GM19193 (cell line): ENCODE data around the gene CACNA1B.

Experiments
- POLR2A ChIP-seq: IDR thresholded peaks from 4 replicates; pipeline ENCODE4 v1.6.1; 2011; ENCODE audit not compliant: insufficient read depth, insufficient read length; ENCODE audit errors: extremely low read depth

Gene CACNA1B

GRCh38 chr9:138112090-138112748 lies 234.6 kb downstream of the CACNA1B start:
- TF ChIP-seq POLR2A, result no peak

- no peak for TF ChIP-seq POLR2A
Measured at GRCh38 chr9:138112791-138113600, 235.4 kb downstream of the CACNA1B start.

- no peak for TF ChIP-seq POLR2A
Measured at GRCh38 chr9:138114501-138115245, 237.1 kb downstream of the CACNA1B start.

DNA sequence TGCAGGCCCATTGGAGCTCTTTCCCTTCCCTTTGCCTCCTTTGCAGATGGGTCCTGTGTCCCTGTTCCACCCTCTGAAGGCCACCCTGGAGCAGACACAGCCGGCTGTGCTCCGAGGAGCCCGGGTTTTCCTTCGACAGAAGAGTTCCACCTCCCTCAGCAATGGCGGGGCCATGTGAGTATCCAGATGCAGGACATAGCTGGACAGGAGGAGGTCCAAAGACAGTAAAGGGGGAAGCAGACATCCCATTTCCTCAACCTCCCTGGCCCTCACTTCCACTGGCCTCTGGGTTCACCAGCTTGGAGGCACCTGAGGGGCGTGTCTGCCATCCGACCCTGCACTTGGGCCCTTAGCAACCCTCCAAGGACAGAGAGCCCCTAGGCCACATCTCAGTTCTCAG lies 237.9 kb downstream of the CACNA1B start:
- TF ChIP-seq POLR2A, result no peak

DNA sequence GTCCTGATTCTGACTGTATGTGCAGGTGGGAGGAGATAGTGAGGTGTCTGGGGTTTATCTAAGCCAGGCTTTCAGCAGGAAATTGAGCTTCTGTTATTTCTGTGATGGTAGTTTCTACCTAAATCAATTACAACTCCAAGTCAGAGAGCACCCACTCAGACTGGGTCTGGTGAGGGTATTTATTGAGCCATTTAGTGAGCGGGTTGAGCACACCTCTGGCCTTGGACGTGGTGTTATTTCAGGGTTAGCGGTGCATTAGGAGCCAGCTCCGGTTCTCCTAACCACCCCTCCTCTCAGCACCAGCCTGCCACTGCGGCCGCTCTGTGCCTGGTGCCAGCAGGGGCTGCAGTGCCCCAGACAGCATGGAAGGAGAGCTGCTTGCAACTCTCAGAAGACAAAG lies 238.9 kb downstream of the CACNA1B start:
- TF ChIP-seq POLR2A, result no peak

- no peak for TF ChIP-seq POLR2A
Measured at GRCh38 chr9:138117101-138117750, 239.6 kb downstream of the CACNA1B start.

GRCh38 chr9:138117836-138118235 lies 240.3 kb downstream of the CACNA1B start:
- no peak for TF ChIP-seq POLR2A

DNA sequence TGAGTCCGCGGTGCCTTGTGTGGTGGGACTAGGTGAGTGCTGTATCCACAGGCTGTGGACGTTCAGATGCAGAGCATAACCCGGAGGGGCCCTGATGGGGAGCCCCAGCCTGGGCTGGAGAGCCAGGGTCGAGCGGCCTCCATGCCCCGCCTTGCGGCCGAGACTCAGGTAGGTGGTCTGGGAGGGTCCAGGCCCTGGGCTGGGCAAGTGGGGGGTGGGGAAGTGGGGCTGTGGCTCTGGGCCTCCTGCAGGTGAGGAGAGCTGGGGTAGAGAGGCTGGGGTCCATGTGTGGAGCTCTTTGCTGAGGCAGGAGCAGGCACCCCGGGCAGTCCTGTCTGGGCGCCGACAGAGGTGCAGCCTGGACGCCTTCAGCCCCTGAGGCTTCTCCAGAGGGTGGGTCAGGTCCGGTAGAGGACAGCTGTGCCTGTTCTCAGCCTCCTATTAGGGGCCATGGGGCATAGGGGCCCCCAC lies 241.1 kb downstream of the CACNA1B start:
- TF ChIP-seq POLR2A, result no peak

- TF ChIP-seq POLR2A, result no peak
Measured at GRCh38 chr9:138119202-138120027, 241.8 kb downstream of the CACNA1B start.

- no peak for TF ChIP-seq POLR2A
Measured at GRCh38 chr9:138120072-138120471, 242.5 kb downstream of the CACNA1B start.

DNA sequence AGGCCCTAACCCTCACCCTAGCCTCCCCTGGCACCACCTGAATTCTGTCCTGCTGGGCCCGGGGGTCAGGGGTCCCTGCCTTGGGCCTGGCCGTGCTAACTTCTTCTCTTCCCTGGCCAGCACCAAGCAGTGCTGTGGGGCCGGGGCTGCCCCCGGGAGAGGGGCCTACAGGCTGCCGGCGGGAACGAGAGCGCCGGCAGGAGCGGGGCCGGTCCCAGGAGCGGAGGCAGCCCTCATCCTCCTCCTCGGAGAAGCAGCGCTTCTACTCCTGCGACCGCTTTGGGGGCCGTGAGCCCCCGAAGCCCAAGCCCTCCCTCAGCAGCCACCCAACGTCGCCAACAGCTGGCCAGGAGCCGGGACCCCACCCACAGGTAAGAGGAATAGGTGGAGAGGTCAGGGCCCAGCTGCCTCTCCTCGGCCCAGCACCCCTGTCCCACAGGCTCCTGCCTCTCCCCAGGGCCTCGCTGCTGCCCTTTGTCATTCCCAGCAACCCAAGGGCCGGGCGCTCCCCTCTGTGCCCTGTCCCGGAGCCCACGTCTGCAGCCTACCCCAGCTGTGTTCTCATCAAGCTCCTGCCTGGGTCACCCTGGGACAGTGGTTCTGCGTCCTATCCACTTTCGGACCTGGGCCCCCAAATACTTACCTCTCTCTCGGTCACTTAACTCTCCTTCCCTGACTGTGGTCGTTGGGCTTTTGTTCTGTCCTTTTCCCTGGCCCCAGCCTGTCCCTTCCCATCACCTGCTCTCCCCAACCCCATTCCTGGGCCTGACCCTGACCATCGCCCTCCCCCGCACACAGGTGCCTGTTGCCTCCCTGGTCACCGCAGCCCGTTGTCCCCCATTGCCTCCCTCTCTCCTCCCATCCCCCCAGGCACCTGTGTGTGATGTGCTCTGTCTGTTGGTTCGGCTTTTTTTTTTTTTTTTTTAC lies 243.2 kb downstream of the CACNA1B start:
- no peak for TF ChIP-seq POLR2A

- no peak for TF ChIP-seq POLR2A
Measured at GRCh38 chr9:138121438-138122050, 244.0 kb downstream of the CACNA1B start.

- no peak for TF ChIP-seq POLR2A
Measured at GRCh38 chr9:138122201-138122600, 244.6 kb downstream of the CACNA1B start.

DNA sequence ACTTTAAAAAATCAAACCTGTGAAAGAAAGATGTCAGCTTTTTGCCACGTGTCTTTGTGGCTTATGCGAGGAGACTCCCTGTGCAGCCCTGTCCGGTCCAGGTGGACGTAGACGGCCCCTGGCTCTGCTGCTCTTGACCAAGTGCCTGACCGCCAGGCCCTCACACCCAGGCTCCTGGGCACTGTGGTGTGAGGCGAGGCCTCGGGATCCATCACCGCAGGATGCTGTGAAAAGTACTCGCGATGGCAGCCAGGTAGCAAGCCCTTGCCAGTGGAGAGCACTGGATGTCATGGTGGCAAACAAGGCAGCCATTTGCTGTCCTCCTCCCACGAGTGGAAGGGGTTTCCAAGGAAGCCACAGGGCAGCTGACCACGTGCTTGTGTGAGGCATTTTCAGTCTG lies 245.1 kb downstream of the CACNA1B start:
- no peak for TF ChIP-seq POLR2A
